ENCODE measurements around the gene PLS1. TPM values are rescaled to one million over a fixed set of nuclear protein-coding genes. Genes with fewer than 3 reads are reported as not detected.

Gene PLS1
- total and polyA plus RNA-seq, 2 donors from 2014 or later: 10.7 to 51.4 TPM

DNA sequence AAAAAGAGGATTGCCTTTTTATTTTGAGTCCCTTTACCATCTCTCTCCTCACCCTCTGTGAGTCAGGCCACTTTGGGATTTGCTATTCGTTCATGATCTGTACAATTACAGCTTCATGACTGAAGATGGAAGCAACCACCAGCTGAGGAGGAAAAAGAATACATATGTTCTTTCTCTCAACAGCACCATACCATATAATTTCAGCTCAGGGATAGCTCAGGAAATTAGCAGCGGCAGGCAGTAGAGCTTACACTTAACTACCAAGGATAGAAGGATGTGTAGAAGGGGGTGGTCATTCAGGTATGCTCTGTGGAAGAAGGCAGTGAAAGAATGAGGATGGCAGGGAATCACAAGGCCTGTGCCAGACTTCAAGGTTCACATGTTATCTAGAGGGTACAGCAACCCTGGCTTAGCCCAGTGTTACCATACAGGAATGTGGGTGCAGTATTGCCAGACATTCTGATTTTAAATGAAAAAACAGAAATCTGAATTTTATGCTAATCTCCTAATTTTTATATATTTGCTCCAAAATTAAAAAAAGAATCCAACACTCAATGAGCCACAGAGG is 17.9 kb downstream of the PLS1 start:
- Histone ChIP-seq H3K9ac (ENCODE audit: low read length in 3 of 3) (no peak overlapping the region), H3K27me3 (ENCODE audit: control insufficient read depth, insufficient read depth, low read length) (no peaks in the 10 kb centered on the region), H3K27ac (ENCODE audit: low read depth in 2 of 2, low read length in 2 of 2) (no peak overlapping the region), H3K9me3 (ENCODE audit: control insufficient read depth in 2 of 3, insufficient read depth in 1 of 3, low read length in 3 of 3) (no peaks in the 10 kb centered on the region), H3K36me3 (ENCODE audit: control insufficient read depth in 2 of 3, insufficient read depth in 3 of 3, low read length in 3 of 3) (no peaks in the 10 kb centered on the region), H3K4me1 (ENCODE audit: control insufficient read depth in 2 of 3, insufficient read depth in 2 of 3, low read depth in 1 of 3, low read length in 3 of 3) (no peaks in the 10 kb centered on the region), H3K4me3 (ENCODE audit: low read length in 3 of 3) (no peak overlapping the region)
- DNase-seq (no peak), FAIRE-seq (no peak)
- TF ChIP-seq, protein P1, sequence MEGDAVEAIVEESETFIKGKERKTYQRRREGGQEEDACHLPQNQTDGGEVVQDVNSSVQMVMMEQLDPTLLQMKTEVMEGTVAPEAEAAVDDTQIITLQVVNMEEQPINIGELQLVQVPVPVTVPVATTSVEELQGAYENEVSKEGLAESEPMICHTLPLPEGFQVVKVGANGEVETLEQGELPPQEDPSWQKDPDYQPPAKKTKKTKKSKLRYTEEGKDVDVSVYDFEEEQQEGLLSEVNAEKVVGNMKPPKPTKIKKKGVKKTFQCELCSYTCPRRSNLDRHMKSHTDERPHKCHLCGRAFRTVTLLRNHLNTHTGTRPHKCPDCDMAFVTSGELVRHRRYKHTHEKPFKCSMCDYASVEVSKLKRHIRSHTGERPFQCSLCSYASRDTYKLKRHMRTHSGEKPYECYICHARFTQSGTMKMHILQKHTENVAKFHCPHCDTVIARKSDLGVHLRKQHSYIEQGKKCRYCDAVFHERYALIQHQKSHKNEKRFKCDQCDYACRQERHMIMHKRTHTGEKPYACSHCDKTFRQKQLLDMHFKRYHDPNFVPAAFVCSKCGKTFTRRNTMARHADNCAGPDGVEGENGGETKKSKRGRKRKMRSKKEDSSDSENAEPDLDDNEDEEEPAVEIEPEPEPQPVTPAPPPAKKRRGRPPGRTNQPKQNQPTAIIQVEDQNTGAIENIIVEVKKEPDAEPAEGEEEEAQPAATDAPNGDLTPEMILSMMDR (IDR thresholded peaks at IDR 0.05; ENCODE audit: borderline replicate concordance, extremely low read depth, insufficient read depth): no peak
- intact Hi-C loops (cut with DNase I): no loop called here

GRCh38 chr3:142615171-142615570 is 19.0 kb downstream of the PLS1 start:
- TF ChIP-seq, protein P1 (IDR thresholded peaks at IDR 0.05; ENCODE audit: borderline replicate concordance, extremely low read depth, insufficient read depth): no peak
- DNase-seq (no peak), FAIRE-seq (no peak)
- H3K9me3 ChIP-seq (ENCODE audit: control insufficient read depth in 2 of 3, insufficient read depth in 1 of 3, low read length in 3 of 3): no peaks in the 10 kb centered on the region
- intact Hi-C loops (cut with DNase I): no loop called here
- no peak overlapping the region for H3K27ac ChIP-seq (ENCODE audit: low read depth in 2 of 2, low read length in 2 of 2)
- H3K27me3 ChIP-seq (ENCODE audit: control insufficient read depth, insufficient read depth, low read length): no peaks in the 10 kb centered on the region
- no peaks in the 10 kb centered on the region for H3K4me1 ChIP-seq (ENCODE audit: control insufficient read depth in 2 of 3, insufficient read depth in 2 of 3, low read depth in 1 of 3, low read length in 3 of 3)
- no peak overlapping the region for H3K4me3 ChIP-seq (ENCODE audit: low read length in 3 of 3)
- no peaks in the 10 kb centered on the region for H3K36me3 ChIP-seq (ENCODE audit: control insufficient read depth in 2 of 3, insufficient read depth in 3 of 3, low read length in 3 of 3)
- H3K9ac ChIP-seq (ENCODE audit: low read length in 3 of 3): no peak overlapping the region

DNA sequence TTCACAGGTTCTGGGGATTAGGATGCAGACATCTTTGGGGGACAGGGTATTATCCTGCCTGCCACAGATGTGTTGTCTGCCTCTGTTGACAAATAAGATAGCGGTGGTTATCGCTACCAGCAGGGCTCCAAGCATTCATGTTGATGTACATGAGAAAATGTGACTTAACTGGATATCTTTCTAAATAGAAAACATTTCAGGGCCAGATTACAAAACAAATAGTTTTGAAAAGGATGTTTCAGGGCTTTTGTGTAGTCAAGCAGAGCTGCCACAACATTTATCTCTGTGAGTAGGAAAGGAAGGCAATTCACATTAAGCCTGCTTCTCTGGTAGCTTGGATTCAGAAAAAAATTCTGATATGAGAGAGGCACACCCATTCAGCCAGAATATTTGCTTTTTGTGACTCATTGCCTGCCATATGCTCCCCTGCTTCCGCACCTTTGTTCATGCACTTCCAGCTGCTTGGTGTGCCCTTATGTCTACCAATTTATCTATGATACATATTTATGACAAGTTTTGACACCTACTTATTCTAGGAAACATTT is 22.8 kb downstream of the PLS1 start:
- TF ChIP-seq, protein P1 (IDR thresholded peaks at IDR 0.05; ENCODE audit: borderline replicate concordance, extremely low read depth, insufficient read depth): no peak
- H3K36me3 ChIP-seq (ENCODE audit: control insufficient read depth in 2 of 3, insufficient read depth in 3 of 3, low read length in 3 of 3): no peaks in the 10 kb centered on the region
- FAIRE-seq (no peak), DNase-seq (no peak)
- no peaks in the 10 kb centered on the region for H3K9me3 ChIP-seq (ENCODE audit: control insufficient read depth in 2 of 3, insufficient read depth in 1 of 3, low read length in 3 of 3)
- intact Hi-C loops (cut with DNase I): no loop called here
- H3K4me1 ChIP-seq (ENCODE audit: control insufficient read depth in 2 of 3, insufficient read depth in 2 of 3, low read depth in 1 of 3, low read length in 3 of 3): no peaks in the 10 kb centered on the region
- H3K9ac ChIP-seq (ENCODE audit: low read length in 3 of 3): no peak overlapping the region
- H3K27me3 ChIP-seq (ENCODE audit: control insufficient read depth, insufficient read depth, low read length): no peaks in the 10 kb centered on the region
- H3K27ac ChIP-seq (ENCODE audit: low read depth in 2 of 2, low read length in 2 of 2): no peak overlapping the region
- H3K4me3 ChIP-seq (ENCODE audit: low read length in 3 of 3): no peak overlapping the region

DNA sequence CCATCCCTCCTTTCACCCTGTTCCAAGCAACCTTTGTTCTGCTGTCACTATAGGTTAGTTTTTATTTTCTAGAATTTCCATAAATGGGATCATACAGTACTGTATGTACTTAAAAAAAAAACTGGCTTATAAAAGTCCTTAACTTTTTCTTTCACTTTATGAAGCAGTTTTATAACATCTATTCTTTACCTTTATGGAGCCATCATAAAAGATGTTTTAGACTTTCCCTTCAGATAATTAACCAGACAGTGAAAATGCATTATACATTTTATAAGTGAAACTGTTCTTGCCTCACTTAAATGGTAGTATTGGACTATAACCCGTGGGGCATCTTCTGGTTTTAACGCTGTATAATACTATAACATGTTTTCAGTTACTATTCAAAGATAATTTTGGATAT is 26.2 kb downstream of the PLS1 start:
- Histone ChIP-seq H3K9me3 (ENCODE audit: control insufficient read depth in 2 of 3, insufficient read depth in 1 of 3, low read length in 3 of 3) (no peaks in the 10 kb centered on the region), H3K4me3 (ENCODE audit: low read length in 3 of 3) (no peak overlapping the region), H3K9ac (ENCODE audit: low read length in 3 of 3) (no peak overlapping the region), H3K4me1 (ENCODE audit: control insufficient read depth in 2 of 3, insufficient read depth in 2 of 3, low read depth in 1 of 3, low read length in 3 of 3) (no peaks in the 10 kb centered on the region), H3K36me3 (ENCODE audit: control insufficient read depth in 2 of 3, insufficient read depth in 3 of 3, low read length in 3 of 3) (no peaks in the 10 kb centered on the region), H3K27ac (ENCODE audit: low read depth in 2 of 2, low read length in 2 of 2) (no peak overlapping the region), H3K27me3 (ENCODE audit: control insufficient read depth, insufficient read depth, low read length) (no peaks in the 10 kb centered on the region)
- FAIRE-seq (no peak), DNase-seq (no peak)
- TF ChIP-seq, protein P1 (IDR thresholded peaks at IDR 0.05; ENCODE audit: borderline replicate concordance, extremely low read depth, insufficient read depth): no peak
- intact Hi-C loops (cut with DNase I): no loop called here
